Measurements from ENCODE around the gene SCUBE1. TPM values are rescaled to one million over a fixed set of nuclear protein-coding genes. Genes with fewer than 3 reads are reported as not detected.

The SCUBE1 gene
- total and polyA plus RNA-seq, 2 of the 4 experiments (the other 2 are of a cell fraction) = not detected

GRCh38 chr22:43151251-43152002 lies 191.7 kb downstream of the SCUBE1 start, which contains the start of gene TSPO:
Gene TSPO (plus strand): TSS chr22:43151559. CDS start chr22:43159239, 7,680 bp downstream.
- peak within 1 kb of the TSS; percentile 82 for H3K27ac ChIP-seq (ENCODE audit: insufficient read depth, low read length)
- H4K91ac ChIP-seq (ENCODE audit: insufficient read depth, low read depth, low read length) = peak within 1 kb of the TSS; percentile 77
- no peaks in the 10 kb centered on the region for H3K27me3 ChIP-seq (ENCODE audit: control insufficient read depth, insufficient read depth, low read length)
- peak within 1 kb of the TSS; percentile 76 for H3K4me3 ChIP-seq (ENCODE audit: insufficient read depth, low read depth, low read length)
- H3K23ac ChIP-seq (ENCODE audit: low read depth, low read length) = peak within 1 kb of the TSS; percentile 90
- ATAC-seq (ENCODE audit: low read depth) = peak; percentile 85
- peak; percentile 19 for DNase-seq
- TF ChIP-seq RFX5 (IDR thresholded peaks at IDR 0.05; ENCODE audit: low read depth, low read length) (peak; percentile 68), MXI1 (IDR thresholded peaks at IDR 0.05; ENCODE audit: borderline replicate concordance, low read depth, low read length) (peak; percentile 69; the same call in 1 of the 2 replicates), NFE2L2 (IDR thresholded peaks at IDR 0.05; ENCODE audit: low read depth, low read length) (no peak)
- H3K9ac ChIP-seq (ENCODE audit: low read depth, low read length) = peak within 1 kb of the TSS; percentile 71
- no TSS peak for BruUV-seq (replicated peaks)
- H4K5ac ChIP-seq (ENCODE audit: low read depth, low read length) = peak within 1 kb of the TSS; percentile 93
- H3K56ac ChIP-seq (ENCODE audit: extremely low read depth, insufficient read depth, low read length) = no peak within 1 kb of the TSS; the same call in 1 of the 2 replicates
- dilution Hi-C loops (cut with HindIII; ENCODE audit: low sequenced_read_pairs, unreplicated experiment) (no loop called here), in situ Hi-C loops (cut with MboI; ENCODE audit: low sequenced_read_pairs) (no loop called here), intact Hi-C loops (cut with micrococcal nuclease) (no loop called here)
- peak within 1 kb of the TSS; percentile 32 to 93 for H4K8ac ChIP-seq (ENCODE audit: low read depth in 2 of 2, low read length in 2 of 2)
- peaks cover 13% of the 10 kb centered on the region; the same call in 1 of the 2 replicates for H3K9me1 ChIP-seq (ENCODE audit: insufficient read depth, low read length)
- ChIA-PET CTCF (no interaction called here), POLR2A (ENCODE audit: unreplicated experiment) (interaction anchor here (0.6 to 0.7 kb wide), 5 partner anchors 24 to 347 kb away, joined by 4 to 19 read pairs (median 10); no protein-coding TSS in a partner anchor)
- peak within 1 kb of the TSS; percentile 89 for H3K14ac ChIP-seq (replicated peaks; ENCODE audit: low read depth, low read length)
- H3K4me1 ChIP-seq (ENCODE audit: control insufficient read depth, insufficient read depth, low read length) = peaks cover 10% of the 10 kb centered on the region
- peaks cover 2 to 49% of the 10 kb centered on the region in 2 experiments; a peak in 3 of 4 replicates for H3K79me1 ChIP-seq (ENCODE audit: low read depth in 1 of 2, low read length in 2 of 2)
- H3K4me2 ChIP-seq (ENCODE audit: low read depth, low read length) = peak within 1 kb of the TSS; percentile 98
- H3K4ac ChIP-seq (ENCODE audit: low read depth, low read length) = peak within 1 kb of the TSS; percentile 84
- peak within 1 kb of the TSS; percentile 96 for H2AFZ ChIP-seq (replicated peaks; ENCODE audit: low read length, poor library complexity)
- H2BK15ac ChIP-seq (ENCODE audit: low read depth, low read length) = peak within 1 kb of the TSS; percentile 11; the same call in 1 of the 3 replicates
- H2BK120ac ChIP-seq (ENCODE audit: low read depth, low read length) = peak within 1 kb of the TSS; percentile 52
- WGBS, 2 experiments (ENCODE audit: extremely low coverage in 2 of 2, insufficient read length in 1 of 2) = 8% methylated on average over 37 of the region's 75 CpGs; no CpG with 5 or more reads in 1 of the 2 experiments
- H4K20me1 ChIP-seq (ENCODE audit: insufficient read depth, low read length) = peaks cover 22% of the 10 kb centered on the region
- H2BK5ac ChIP-seq (ENCODE audit: low read depth, low read length, poor library complexity, severe bottlenecking) = peak within 1 kb of the TSS; percentile 61
- peaks cover 2% of the 10 kb centered on the region; the same call in 1 of the 2 replicates for H3K36me3 ChIP-seq (ENCODE audit: control insufficient read depth, insufficient read depth, low read length)
- H3K18ac ChIP-seq (ENCODE audit: low read depth, low read length) = peak within 1 kb of the TSS; percentile 1; the same call in 1 of the 2 replicates
- H2BK20ac ChIP-seq (ENCODE audit: low read depth, low read length) = peak within 1 kb of the TSS; percentile 57
- H3K9me3 ChIP-seq (ENCODE audit: control insufficient read depth, insufficient read depth, low read length) = no peaks in the 10 kb centered on the region
- H2AK5ac ChIP-seq (ENCODE audit: low read depth, low read length) = peak within 1 kb of the TSS; percentile 71
- peak within 1 kb of the TSS; percentile 91 for H2AK9ac ChIP-seq (replicated peaks; ENCODE audit: low read depth, low read length, poor library complexity)

All from IMR-90 (cell line).